Hippocampal formation (tissue), 2 donors: ENCODE data around the gene UEVLD.
A peak's percentile ranks its signal among the peaks of the same experiment; 100 is the strongest.

ENCODE experiments used
- DNase-seq, 2 donors: peaks; one replicate each; lab custom pipeline; 2025; lab: John Stamatoyannopoulos, UW

The UEVLD gene

GRCh38 chr11:18581825-18582224 is 6.7 kb downstream of the UEVLD start:
- no peak for DNase-seq

DNA sequence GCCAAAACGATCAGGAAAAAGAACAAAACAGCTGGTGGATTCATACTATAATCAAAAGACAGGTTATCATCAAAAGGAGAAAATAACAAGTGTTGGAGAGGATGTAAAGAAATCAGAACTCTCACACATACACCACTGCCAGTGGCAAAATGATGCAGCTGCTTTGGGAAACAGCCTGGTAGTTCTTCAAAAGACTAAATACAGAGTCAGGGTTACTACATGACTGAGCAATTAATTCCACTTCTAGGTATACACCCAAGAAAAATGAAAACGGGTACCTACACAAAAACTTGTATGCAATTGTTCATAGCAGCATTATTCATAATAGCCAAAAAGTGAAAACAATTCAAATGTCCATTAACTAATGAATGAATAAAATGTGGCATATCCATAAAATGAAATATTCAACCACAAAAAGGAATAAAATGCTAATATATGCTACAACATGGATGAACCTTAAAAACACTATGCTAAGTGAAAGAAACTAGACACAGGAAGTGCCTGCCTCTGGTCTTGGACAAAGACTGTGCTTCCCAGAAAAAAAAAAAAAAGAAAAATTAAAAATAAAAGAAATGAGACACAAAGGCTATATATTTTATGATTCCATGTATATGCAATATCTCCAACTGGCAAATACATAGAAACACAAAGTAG is 8.3 kb downstream of the UEVLD start:
- no peak for DNase-seq

DNA sequence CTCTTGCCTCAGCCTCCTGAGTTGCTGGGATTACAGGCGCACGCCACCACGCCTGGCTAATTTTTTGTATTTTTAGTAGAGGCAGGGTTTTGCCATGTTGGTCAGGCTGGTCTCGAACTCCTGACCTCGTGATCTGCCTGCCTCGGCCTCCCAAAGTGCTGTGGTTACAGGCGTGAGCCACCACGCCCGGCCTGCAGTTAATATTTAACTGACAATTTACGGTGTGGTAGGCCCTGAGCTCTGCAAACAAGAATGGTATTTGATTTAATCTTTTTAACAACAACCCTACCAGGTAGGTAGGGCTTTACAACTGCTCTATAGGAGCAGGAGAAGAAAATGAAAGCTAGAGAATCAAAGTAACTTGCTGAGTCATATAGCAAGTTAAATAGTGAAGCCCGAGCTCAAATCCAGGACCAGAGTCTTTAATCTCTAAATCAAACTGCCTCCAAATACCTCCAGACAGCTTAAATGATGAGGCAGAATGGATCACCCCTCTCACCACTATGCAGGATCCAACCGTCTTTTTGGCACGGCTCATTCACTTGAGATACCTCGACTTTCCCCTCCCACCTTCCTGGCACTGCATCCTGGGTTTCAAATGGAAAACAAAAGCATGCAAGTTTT is 9.4 kb downstream of the UEVLD start:
- DNase-seq, result no peak

GRCh38 chr11:18575361-18575760 is 13.2 kb downstream of the UEVLD start:
- DNase-seq, result no peak

DNA sequence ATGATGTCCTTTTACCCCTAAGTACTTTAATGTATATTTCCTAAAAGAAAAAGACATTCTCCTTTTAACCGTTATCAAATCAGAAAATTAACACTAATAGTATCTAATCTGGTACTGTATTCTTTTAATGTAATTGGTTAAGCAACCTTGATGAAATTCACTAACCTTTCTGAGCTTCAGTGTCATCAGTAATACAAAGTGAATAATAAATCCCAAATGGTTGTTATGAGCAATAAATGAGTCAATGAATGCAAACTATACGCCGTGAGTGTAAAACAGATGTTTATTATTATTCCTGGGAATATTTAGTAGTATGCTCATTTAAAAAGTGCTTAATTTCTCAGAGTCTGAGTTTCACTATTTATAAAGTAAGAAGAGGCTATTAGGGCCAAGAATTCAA is 21.5 kb downstream of the UEVLD start:
- DNase-seq, result no peak

- DNase-seq, result no peak
Measured at GRCh38 chr11:18566406-18566805, 22.1 kb downstream of the UEVLD start.

- no peak for DNase-seq
Measured at GRCh38 chr11:18564149-18564548, 24.4 kb downstream of the UEVLD start.

DNA sequence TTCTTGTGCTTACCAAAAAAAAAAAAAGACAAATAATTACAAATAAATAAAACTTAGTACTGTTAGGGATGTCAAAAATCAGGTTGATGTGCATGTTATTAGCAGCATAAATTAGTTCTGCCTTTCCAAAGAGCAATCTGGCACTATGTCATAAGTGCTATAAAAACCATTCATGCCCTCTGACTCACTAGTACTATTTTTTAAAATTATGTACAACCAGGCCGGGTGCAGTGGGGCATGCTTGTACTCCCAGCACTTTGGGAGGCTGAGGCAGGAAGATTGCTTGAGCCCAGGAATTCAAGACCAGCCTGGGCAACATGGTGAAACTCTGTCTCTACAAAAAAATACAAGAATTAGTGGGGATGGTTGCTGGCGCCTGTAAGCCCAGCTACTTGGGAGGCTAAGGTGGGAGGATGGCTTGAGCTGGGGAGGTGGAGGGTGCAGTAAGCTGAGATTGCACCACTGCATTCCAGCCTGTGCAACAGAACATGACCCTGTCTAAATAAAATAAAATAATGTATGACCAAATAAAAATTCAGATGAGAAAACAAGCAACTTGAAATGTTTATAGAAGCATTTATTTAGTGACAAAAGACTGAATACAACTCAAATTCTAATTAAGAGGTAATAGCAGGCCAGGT is 25.3 kb downstream of the UEVLD start:
- DNase-seq, result no peak

- no peak for DNase-seq
Measured at GRCh38 chr11:18548001-18548400, 40.5 kb downstream of the UEVLD start.

- DNase-seq, result peak in 1 of 2 donors; percentile 30
Measured at GRCh38 chr11:18540207-18541009, 48.1 kb downstream of the UEVLD start.

- DNase-seq, result no peak
Measured at GRCh38 chr11:18536209-18536608, 52.3 kb downstream of the UEVLD start.

DNA sequence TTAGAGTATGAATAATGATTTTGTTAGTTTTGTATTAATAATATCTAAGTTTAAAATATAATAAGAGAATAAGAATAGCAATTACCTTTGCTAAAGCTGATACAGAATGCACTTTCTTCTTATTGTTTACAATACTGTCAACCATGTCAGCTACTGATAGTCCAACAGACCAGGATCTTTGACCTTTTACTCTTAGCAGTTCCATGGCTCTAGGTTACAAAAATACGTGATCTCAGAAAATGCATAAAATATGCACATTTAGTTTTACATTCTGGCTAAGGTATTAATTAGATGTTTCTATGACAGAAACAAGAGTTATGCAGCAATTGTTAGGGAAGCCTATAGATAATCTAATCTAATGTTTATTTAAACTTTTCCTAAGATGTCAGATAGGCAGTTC is 54.3 kb downstream of the UEVLD start:
- no peak for DNase-seq

- DNase-seq, result no peak
Measured at GRCh38 chr11:18533365-18533764, 55.2 kb downstream of the UEVLD start.

GRCh38 chr11:18527512-18527911 is 61.0 kb downstream of the UEVLD start:
- DNase-seq, result no peak

DNA sequence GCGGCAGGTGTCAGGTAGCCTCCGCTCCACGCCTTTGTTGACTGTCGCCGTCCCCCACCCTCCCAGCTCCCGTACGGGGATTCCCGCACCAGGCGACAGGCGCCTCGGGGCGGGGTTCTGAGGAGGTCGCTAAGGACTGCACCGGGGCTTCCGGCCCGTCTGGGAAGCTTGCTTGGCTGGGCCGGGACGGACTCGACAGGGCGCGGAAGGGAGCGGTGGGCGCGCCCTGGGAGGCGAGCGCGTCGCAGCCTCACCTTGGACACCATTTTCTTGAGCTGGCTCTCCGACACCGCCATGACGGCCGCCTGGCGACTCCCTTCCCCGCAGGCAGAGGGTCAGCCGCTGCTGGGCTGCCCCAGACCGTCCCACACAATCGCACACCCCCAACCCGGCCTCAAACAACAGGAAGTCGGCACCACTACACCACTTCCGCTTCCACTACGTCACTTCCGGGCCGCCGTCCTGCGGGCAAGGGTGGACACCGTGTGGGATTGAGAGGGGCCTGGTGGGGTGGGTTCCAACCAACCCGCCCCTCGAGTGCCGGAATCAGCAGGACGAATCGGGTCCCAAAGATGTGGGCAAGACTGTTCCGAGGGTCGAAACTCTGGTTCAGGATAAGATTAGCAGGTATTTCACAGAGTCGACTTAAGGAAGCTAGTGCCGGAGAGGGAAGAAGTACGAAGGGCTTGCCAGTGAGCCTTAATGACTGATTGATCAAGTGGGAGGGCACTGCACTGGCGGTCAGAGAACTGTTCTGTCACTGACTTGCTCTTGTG is 61.8 kb downstream of the UEVLD start, which contains the start of gene TSG101:
Gene TSG101 (minus strand): TSS at position 422 of the 776 bp plus-strand sequence. CDS start 126 bp downstream, at position 296.
- peak; percentile 80 to 92 for DNase-seq

DNA sequence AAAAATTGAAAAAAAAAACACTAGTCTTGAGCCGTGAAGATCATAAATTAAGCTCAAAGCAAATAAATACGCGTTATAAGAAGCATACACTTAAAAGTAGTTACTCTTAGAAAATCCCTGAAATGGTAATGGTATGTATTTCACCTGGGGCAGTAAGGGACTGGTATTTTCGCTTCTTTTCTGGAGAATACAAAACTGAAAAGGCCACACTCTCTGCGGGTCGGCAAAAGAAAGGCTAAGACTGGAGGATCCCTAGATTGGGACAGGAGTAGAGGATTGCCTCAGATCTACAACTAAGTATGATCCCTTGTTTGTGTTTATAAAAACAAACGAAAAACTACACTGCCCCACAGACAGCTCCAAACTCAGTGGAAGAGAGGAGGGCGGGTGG is 62.4 kb downstream of the UEVLD start:
- no peak for DNase-seq

DNA sequence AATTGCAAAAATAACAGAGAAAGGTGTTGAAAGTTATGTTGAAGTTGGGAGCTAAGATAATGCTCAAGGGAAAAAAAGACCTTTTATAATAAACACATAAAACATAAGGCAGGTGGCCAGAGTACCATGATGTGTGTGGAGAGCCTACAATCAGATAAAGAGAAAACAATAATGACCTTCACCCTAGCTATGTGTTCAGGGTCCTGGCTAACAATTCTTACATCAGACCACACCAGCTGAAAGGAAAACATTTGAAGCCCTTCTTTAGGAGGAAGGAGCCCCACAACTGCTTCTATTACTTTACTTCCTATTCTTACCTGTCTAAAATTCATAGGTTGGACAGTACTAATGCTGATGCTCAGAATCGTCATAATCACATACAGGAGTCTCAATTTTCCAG is 64.3 kb downstream of the UEVLD start:
- DNase-seq, result no peak

- DNase-seq, result no peak
Measured at GRCh38 chr11:18523084-18523483, 65.5 kb downstream of the UEVLD start.

DNA sequence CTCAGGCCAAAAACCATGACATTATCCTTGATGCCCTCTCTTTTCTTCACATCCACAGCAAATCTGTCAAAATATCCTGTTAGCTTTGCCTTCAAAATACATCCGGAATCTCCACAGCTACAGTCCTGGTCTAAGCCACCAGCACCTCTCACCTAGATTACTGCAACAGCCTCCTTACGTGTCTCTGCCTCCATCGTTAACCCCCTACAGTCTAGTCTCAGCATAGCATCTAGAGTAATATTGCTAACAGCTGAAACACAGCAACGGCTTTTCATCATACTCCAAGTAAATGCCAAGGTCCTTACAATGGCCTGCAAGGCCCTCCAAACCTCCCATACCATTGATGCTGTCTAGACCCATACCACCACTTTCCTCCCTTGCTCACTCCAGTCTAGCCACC is 66.1 kb downstream of the UEVLD start:
- no peak for DNase-seq

- no peak for DNase-seq
Measured at GRCh38 chr11:18521122-18521521, 67.4 kb downstream of the UEVLD start.

GRCh38 chr11:18502352-18502751 is 86.2 kb downstream of the UEVLD start:
- no peak for DNase-seq

- DNase-seq, result no peak
Measured at GRCh38 chr11:18501629-18502028, 86.9 kb downstream of the UEVLD start.
